Fibroblast of skin of back (primary cell): Measurements from ENCODE around the gene SH3TC1.
A peak's percentile ranks its signal among the peaks of the same experiment; 100 is the strongest.

Source experiments
- DNase-seq: peaks from one replicate; pipeline ENCODE4 v3.0.0-alpha.2; 2013

The SH3TC1 gene

DNA sequence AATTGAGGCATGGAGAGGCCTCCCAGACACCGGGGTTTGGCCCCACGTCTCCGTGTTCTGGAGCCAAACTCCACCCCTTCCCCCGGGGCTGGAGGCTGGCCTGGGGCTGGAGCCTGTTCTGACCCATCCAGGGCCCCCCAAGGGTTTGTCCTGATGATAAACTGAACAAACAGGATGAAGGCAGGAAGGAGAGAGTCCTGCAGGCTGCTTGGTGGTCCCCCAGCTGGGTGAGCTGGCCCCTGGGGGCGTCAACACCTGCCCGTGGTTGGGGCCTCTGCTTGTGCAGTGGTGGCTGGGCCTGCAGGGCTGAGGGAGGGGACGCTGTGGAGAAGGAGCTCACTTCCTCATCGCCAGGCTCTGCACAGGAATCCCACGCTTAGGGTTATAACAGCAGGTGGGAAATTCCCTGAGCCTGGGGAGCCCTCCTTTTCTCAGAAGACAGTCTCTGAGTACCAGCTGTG, 2.3 kb downstream of the SH3TC1 start:
- DNase-seq, result no peak

DNA sequence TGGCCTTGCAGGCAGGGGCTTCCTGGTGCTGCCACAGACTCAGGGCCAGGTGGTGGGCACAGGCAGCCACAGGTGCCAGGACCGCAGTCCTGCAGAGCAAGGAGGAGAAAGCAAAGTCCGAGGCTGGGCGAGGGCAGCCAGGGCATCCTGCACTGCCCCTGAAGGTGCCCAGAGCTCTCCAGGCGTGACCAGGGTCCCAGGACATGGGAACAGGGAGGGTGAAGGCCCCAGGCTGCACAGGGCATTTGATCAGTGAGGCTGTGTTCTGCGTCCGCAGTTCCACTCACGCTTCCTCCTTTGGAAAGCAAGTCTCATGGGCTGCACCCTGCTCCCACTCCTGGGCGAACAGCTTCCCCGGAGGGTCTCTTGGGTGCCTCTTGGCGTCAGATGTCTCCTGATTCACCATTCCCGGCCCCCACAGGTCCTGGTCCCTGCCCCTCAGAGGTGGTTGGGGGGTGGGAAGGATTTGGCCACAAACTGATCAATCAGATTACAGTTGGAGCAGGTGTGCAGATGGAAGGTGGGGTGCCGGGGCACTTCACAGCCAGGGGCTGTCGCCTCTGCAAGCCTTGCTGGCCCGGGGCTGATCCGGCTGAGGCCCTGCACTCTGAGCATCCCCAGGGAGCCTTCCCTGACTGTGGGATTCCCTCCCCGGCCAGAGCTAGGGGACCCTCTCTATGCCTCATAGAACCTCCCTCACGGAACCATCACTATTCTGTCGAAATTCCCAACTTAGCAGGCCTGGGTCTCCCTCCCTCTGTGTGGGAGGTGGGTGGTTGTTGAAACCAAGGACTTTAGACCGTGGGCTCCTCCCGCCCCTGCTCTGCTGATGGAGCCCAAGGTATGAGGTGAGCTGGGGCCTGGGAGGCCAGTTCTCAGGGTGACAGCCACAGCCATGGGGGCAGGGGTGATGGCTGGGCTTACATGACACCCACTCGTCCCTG, 3.3 kb downstream of the SH3TC1 start:
- no peak for DNase-seq

DNA sequence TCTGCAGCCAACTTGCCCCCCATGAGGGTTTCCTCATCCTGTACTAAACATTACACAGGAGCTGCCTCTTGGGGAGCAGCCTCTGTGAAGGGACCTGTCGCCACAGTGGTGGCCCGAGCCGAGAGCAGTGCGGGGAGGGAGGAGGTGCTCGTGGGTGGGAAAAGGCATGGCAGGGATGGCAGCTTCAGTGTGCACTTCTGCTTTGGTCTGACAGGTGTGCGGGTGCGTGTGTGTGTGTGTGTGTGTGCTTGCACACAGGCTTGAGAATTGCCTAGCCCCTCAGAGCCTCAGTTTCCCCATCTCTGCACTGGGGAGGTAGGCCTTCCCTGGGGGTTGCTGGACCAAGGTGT, 3.9 kb downstream of the SH3TC1 start:
- DNase-seq, result no peak

DNA sequence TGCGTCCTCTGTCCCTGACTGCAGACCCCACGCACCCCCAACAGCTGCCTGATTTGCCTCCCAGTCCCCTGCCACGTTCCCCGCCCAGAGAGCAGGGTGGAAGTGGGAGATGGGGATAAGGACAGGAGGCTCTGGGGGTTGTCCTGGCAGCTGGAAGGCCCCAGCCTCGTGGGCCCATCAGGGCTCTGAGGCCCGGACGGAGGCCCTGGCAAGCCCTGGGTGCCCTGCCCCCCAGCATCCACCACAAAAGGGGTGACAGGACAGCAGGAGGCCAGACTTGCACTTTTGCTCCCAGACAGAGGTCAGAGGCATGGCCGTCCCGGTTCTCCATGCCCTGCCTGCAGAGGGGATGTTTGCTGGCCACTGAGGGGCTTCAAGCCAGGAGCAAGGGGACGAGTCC, 4.7 kb downstream of the SH3TC1 start:
- no peak for DNase-seq

DNA sequence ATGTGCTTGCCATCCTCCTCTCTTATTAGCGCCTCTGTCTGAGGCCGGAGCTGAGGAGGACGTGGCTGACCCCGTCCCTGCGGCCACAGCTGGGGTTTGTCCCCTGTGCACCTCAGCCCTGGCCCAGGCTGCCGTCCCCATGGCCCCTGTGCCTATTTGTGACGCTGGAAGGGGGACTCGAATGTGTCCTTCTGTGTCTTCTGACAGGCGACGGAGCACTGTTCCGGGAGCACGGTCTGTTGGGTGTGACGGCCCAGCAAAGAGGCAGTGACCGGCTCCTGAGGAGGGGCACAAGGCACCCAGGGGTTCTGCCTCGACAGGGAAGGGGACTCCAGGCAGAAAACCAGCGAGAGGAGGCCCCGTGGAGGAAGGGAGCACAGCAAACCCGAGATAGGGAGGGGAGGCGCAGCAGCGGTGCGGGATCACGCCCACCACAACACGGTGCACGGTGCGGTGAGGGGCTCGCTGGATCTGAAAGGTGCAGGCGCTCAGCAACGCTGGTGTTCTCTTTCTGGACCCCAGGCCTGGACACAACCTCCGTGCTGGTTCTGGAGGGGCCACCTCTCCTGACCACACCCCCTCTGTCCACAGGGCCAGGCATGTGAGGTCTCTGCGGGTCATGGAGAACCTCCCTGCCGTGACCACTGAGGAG, 5.6 kb downstream of the SH3TC1 start:
- no peak for DNase-seq

DNA sequence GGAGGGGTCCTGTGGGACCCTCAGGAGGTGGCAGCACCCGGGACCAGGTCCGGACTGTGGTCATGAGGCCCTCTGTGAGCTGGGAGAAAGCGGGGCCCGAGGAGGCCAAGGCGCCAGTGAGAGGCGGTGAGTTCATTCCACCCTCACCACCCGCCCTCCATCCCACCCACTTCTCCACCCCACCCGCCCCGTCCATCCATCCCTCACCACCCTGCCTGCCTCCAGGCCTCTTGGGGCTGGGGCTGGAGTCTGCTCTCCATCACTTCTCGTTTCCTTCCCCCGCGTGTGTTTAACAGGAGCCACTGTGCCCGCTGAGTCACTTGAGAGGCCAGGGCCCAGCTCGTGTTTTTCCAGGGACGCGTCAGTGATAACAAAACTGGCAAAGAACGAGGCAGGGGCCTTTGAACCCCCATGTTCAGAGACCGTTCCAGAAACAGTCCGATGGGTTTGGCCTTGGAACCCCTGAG, 6.2 kb downstream of the SH3TC1 start:
- no peak for DNase-seq

DNA sequence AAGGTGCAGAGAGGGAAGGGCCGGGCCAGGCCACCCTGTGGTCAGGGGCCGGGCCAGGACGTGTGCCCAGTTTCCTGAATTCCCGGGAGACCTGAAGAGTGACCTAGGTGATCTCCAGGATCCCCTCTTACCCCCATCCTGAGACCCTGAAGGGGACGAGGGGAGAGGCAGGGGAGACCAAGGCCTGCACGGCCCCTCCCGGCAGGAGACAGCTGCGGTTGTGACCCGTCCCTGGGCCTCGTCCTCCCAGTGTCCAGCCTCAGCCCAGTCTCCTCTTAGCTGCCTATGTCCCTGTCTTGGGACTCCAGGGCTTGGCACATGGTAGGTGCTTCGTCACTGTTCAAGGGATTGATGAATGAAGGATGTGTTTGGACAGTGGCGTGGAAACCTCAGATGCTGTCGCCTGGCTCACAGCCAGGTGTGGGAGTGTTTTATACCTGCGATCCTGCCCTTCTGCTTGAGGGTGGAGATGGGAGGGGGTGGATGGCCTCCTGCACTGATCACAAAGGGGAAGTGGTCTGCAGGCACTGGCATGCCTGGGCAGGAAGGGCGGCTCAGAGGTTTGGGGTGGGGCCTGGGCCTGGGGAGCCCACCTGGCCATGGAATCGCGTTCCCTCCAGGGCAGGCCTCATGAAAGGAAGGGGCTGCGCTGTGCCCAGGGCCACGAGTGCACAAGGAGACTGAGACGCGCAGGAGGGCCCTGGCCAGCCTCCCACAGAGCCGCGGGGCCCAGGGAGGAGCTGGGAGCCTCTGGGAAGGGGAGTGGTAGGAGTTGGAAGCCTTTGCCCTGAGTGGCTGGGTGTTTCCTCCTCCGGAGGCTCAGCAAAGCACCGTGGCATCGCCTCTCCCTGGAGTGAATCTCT, 6.9 kb downstream of the SH3TC1 start:
- no peak for DNase-seq

DNA sequence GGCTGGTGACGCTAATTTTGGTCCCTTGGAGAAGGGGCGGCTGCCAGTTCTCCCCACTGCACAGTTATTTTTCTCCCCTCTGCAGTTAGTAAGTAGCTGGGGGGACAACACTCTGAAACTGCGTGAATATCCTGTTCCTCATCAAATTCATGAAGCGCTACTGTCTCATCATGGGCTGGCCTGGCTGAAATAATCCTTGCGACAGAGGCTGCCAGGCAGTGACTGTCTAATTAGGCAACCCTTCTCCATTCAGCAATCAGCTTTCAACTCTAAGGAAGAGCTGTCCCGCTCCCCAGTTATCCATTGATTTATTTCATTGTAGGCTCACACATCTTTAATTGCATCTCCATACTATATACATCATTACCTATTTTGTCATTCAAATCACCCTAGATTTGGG, 8.2 kb downstream of the SH3TC1 start:
- no peak for DNase-seq

DNA sequence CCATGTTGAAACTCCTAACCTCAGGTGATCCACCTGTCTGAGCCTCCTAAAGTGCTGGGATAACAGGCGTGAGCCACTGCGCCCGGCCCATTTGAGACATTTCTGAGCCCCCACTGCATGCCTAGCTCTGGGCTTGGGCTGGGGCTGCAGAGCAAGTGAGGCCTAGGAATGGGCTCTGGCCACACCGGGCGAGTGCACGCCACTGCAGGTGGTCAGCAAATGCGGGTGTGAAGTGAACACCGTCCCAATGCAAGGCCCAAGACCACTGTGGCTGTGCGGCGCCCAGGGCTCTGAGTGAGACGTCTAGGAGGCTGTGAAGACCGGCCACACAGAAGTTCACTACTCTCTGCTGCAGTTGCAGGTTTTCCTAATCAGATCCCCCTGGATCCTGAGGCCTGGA, 9.5 kb downstream of the SH3TC1 start:
- DNase-seq, result no peak

DNA sequence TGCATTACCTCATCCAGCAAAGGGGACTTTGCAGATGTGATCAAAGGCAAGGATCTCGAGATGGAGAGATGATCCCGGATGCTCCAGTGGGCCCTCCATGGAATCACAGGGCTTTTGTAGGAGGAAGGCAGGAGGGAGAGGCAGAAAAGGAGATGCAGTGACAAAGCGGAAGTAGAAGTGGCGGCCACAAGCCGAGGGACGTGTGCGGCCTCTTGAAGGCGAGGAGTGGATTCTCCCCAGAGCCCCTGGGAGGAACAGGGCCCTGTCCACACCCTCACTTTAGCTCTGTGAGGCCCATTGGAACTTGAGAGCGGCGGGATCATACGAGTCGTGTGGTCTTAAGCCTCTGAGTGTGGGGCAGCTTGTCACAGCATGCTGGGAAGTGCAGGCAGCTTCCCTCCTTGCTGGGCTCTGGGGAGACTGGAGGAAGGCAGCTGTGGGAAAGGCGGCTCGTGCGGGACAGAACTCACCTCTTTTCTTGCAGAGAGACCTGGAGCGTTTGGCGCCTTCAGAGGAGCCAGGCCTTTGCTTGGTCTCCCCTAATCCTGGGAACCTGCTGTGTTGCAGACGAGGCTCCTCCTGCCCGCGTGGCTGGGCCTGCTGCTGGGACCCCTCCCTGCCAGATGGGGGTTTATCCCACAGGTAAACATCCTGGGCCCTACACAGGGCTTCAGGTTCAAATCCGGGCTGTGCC, 10.2 kb downstream of the SH3TC1 start:
- no peak for DNase-seq

DNA sequence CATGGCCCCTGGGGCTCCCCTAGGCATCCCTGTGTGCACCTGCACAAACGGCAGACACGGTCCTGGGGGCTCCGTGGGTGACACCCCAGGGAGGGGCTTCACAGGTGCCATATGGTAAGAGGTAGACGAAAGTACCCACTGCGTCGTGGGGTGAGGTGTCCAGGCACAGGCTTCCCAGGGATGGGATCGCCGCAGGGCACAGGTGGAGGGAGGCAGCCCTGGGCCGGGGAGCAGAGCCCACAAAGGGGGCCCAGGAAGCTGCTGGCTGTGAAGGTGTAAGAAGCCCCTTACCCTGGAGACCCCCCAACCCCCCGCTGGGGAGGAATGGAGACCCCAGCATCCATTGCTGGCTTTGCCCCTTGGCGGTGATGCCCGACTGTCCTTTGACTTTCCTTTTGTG, 10.9 kb downstream of the SH3TC1 start:
- DNase-seq, result no peak

DNA sequence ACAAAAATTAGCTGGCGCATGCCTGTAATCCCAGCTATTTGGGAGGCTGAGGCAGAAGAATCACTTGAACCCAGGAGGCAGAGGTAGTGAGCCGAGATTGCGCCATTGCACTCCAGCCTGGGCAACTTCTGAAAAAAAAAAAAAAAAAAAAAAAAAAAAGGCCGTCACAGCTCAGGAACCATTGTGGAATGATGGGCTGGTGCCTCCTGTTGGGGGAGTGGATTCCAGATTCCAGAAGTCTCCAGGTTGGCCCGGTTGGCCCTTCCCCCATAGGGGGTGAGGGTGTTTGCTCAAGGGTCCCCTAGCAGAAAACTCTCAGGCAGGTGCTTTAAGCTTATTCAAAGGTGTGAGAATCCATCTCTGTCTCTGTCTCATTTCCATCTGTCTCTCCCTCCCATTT, 11.5 kb downstream of the SH3TC1 start:
- no peak for DNase-seq

DNA sequence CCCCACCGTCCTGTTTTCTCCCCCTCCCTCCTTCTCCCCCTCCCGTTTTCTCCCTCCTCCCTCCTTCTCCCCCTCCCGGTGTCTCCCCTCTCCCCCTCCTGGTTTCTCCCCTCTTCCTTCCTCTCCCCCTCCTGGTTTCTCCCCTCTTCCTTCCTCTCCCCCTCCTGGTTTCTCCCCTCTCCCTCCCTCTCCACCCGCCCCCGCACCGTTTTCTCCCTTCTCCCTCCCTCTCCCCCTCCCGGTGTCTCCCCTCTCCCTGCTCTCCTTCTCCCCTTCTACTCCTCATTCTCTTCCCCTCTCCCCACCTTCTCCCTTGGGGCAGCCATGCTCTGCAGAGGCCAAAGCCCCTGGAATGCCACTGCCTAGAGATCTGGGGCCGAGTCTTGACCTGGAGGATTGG, 12.2 kb downstream of the SH3TC1 start:
- no peak for DNase-seq

DNA sequence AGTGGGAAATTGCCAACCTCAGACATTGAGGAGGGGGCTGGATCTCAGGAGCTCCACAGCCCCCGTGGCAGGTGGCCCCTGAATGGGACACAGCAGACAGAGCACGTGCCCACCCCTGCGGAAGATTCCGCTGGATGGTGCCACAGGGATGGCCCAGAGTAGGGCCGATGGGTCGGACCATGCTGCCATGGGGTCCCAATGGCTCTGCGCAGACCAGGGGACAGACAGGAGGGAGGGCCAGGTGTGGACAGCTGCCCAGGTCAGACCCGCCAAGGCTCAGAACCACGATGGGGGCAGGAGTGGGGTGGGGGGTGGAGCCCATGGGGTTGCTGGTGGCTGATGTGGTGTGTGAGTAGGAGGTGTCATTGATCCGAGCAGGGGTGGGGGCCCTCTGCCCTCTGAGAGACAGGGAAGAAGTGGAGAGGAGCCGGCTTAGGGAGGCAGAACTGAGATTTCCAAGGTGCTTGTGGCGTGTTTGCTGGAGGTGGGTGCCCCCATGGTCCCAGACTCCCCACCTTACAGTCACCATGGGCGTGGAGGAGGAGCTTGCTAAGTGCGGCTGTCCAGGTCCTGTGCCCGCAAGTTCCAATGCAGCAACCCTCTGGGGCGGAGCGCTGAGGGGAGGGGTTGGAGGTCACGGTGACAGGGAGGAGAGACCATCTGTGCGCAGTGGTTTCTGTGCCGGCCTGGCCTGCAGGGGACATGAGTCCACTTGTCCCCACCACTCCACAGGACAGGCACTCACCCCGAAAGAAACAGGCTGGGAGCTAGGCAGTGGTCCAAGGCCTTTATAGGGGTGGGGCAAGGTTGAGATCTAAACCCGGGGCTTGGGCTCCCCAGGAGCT, 12.9 kb downstream of the SH3TC1 start:
- DNase-seq, result no peak

DNA sequence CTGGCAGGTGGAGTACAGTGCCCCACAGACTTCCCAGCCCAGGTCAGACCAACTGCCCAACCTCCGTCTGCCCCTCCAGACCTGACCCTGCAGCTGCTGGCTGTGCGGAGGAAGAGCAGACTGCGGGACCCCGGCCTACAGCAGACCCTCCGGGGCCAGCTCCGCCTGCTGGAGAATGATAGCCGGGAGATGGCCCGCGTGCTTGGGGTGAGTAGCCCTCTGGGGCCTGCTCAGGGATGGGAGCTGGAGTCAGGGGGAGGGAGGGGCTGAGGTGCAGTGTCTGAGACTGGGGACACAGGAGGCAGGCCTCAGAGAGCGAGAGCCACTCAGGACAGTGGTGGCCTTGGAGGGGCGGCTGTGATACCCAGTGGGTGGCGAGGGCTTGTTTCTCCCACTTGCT, 13.5 kb downstream of the SH3TC1 start:
- DNase-seq, result no peak

DNA sequence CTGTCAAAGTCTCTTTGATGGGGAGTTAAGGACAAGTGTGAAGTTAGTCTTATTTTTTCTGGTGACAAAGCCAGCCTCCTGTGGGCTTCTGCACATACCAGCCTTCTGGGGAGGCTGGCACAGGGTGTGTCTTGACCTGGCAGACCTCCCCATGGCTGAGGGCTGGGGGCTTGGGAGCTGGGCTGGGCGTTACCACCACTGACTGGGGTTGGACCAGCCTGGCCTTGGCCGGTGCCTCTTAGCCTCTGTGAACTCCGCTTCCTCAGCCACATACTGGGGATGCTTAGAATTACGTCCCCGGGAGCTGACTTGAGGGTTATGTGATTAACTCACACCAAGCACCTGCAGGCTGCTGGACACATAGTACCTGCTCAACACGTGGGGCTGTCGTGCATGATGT, 14.0 kb downstream of the SH3TC1 start:
- no peak for DNase-seq

DNA sequence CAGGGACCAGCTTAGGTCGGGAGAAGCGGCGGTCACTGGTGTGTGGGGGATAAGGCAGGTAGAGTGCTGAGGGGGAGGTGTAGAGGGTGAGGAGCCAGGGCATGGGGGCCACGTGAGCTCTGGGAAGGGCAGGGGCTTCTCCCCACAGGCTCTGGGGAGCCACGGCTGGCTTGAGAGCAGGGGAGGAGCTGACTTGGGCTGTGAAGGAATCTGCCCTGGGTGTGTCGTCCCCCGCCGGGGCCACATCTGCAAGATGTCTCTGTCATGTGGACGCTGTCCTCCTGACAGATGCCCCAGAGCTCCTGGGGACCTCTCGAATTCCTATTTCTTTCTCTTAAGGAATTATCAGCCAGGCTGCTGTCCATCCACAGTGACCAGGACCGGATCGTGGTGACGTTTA, 15.0 kb downstream of the SH3TC1 start:
- DNase-seq, result no peak

DNA sequence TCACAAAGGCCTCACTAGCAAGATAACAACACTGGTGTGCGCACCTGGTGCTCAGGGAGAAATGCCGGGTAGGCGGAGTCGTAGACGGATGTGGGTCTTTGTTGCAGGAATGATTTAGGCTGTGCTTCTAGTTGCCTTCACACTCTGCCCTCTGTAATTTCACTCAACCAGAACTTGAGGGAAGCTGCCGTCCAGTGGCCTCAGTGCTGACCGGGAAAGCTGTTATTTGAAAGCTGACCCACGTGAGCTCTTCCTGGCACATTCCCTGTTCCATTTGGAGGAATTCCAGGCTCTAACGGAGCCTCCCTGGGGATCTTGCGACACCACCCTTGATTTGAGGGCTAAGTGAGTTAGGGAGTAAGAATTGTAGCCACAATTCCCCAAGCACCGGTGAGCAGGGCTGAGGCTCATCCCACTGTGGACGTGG, 15.9 kb downstream of the SH3TC1 start:
- DNase-seq, result peak; percentile 63

DNA sequence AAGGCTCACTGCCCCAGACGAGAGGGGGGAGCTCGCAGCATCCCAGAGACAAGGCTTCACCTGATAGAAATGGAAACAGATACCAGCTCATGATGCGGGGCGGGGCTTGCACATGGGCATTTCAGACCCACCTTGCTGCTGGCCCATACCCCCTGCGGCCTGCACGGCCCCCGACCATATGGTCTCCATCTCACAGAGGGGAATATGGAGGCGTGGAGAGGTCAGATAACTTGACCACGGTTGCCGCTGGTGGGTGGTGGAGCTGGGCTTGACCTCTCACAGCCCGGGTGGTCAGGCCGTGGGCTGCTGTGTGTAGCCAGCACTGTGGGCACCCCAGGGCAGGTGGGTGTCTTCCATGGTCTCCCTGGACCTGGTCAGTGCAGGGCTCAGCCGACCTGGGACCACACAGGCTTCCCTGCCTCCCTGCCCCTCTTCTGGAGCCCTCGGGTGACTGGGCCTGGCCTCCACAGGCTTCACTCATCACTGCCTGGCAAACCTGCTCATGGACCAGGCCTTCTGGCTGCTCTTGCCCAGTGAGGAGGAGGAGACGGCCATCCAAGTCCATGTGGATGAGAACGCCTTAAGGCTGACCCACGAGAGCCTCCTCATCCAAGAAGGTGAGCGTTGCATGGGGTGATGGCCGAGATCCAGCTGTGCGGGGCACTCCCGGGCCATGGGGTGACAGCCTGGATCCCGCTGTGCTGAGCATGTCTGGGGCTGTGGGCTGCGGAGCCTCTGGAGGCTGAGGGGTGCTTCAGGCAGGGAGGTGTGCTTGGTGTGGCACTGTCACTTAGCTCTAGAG, 16.8 kb downstream of the SH3TC1 start:
- no peak for DNase-seq

DNA sequence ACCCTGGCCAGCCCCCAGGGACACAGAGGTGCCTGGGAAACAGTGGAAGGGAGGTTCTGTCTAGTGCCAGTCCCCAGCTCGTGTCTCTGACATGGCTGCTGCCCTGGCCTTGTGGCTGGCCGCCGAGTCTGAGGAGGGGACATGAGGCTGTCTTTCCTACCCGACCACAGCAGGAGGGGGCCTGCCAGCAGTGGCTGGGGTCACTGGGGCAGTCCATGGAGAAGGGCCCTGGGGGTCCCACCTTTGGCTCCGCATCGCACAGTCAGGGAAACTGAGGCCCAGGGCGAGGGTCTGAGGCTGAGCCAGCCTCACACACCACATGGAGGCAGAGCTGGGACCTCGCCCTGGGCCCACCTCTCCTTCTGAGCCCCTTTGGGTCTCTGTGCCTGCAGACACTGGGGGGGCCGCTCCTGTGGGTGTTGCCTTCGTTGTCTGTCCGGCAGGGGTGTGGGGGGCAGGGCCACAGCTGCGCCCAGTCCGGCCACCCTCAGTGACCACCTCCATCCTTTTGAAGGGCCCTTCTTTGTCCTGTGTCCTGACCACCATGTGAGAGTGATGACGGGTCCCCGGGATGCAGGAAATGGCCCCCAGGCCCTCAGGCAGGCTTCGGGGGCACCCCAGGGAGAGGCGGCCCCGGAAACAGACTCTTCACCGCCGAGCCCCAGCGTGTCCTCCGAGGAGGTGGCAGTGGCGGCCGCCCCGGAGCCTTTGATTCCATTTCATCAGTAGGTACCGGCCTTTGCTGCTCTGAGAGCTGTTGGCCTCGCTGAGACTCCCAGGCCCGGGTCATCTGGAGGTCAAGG, 17.6 kb downstream of the SH3TC1 start:
- no peak for DNase-seq
